IMR-90 (cell line): ENCODE data around the gene ACTRT3. TPM values are rescaled to one million over a fixed set of nuclear protein-coding genes. Genes with fewer than 3 reads are reported as not detected.

Source experiments
- BHLHE40 ChIP-seq: fragments of 150-350 bp; IDR thresholded peaks from 2 replicates; pipeline ENCODE4 v1.6.1; 2016; ENCODE audit warnings: mild to moderate bottlenecking, low read depth, low read length
- CTCF ChIP-seq: conservative IDR thresholded peaks from 2 replicates; pipeline ENCODE4 v1.5.1; 2012; ENCODE audit warnings: mild to moderate bottlenecking, low read depth, low read length, improper control_type of control experiment
- POLR2A ChIP-seq: IDR thresholded peaks from 2 replicates; pipeline ENCODE4 v1.6.1; 2012; ENCODE audit warnings: mild to moderate bottlenecking, low read depth, low read length
- polyA plus RNA-seq, 3 experiments: library from polyadenylated mRNA; depleted of rRNA; stranded (reverse); fragments of >200 nt; gene quantifications; 2 replicates each; pipeline ENCODE4 v1.2.3, GENCODE V29; 2012; ENCODE audit warnings: low replicate concordance in 1 of 3
- total RNA-seq: library from RNA; depleted of rRNA; stranded (reverse); fragments of >200 nt; gene quantifications from 2 replicates; pipeline ENCODE4 v1.2.3, GENCODE V29; 2012

ACTRT3 gene
- total and polyA plus RNA-seq, 2 of the 4 experiments (the other 2 are of a cell fraction) = 0.97 to 2.5 TPM

GRCh38 chr3:169772305-169772896 is 3.0 kb upstream of the ACTRT3 start (continued):
- TF ChIP-seq CTCF (no peak), BHLHE40 (no peak; the same call in 1 of the 2 replicates), POLR2A (no peak)
